CD4-positive, alpha-beta T cell treated with Interleukin-4 for 1 hour (primary cell): ENCODE measurements around the gene CCRL2.
A peak's percentile ranks its signal among the peaks of the same experiment; 100 is the strongest.
"Not testable (repeated sequence)": the region's sequence is repeated elsewhere in the genome, so short reads cannot be mapped to it uniquely, and the experiment has no call there.

Source experiments
- DNase-seq, 2 donors: peaks; one replicate each; pipeline ENCODE4 v3.0.0-alpha.2; 2020 to 2022

Gene CCRL2

DNA sequence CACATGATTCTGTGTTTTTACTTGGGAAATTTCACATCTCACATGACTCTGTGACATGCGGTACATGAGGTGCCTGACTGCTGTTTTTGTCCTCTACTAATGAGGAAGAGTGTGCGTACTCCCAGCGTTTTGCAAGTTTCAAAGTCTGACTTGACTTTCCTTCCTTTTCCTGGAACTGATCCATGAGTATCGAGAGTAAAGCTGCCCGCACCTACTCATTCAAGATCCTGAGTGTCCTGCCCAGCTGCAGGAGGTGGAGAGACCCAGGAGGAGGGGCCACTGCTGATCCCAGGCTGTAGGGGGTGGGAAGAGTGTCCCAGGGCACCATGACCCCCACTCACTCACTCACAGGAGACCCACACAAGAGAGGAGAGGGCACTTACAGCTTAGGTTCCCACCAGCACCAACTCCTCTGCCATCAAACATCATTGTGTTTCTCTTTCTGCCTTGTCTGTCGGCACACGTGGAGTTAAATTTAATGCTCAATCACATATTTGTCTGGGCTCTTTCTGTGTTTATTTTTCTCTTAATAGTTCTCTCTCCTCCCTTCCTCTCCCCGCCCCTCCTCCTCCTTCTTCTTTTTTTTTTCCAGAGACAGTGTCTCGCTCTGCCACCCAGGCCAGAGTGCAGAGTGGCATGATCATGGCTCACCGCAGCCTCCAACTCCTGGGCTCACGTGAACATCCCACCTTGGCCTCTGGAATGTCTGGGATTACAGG is 1.6 kb upstream of the CCRL2 start:
- DNase-seq = peak in 1 of 2 donors; percentile 63

DNA sequence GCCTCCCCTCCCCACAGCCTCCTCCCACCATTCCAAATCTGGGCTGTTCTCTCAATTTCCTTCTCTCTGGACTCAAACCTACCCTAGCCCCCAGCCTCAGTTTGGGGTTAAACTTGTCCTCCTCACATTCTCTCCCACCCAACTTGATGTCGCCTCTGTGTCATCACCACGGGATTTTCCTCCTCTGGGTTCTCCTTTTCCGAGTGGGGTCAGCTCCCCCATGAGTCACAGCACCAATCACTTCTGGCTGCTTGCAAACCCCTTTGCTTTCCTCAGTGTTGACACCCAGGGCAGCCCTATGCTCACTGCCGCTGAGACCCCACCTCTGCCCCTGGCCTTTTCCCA is 644 bp upstream of the CCRL2 start:
- DNase-seq = peak; percentile 16 to 82

DNA sequence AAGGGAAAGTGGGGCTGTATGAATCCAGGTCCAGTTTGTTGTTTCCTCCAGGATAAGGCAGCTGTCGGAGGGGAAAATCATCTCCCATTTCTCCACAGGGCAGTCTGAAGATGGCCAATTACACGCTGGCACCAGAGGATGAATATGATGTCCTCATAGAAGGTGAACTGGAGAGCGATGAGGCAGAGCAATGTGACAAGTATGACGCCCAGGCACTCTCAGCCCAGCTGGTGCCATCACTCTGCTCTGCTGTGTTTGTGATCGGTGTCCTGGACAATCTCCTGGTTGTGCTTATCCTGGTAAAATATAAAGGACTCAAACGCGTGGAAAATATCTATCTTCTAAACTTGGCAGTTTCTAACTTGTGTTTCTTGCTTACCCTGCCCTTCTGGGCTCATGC is 911 bp downstream of the CCRL2 start:
- DNase-seq = no peak

DNA sequence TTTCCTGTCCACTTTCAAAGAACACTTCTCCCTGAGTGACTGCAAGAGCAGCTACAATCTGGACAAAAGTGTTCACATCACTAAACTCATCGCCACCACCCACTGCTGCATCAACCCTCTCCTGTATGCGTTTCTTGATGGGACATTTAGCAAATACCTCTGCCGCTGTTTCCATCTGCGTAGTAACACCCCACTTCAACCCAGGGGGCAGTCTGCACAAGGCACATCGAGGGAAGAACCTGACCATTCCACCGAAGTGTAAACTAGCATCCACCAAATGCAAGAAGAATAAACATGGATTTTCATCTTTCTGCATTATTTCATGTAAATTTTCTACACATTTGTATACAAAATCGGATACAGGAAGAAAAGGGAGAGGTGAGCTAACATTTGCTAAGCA is 1.8 kb downstream of the CCRL2 start:
- no peak for DNase-seq

DNA sequence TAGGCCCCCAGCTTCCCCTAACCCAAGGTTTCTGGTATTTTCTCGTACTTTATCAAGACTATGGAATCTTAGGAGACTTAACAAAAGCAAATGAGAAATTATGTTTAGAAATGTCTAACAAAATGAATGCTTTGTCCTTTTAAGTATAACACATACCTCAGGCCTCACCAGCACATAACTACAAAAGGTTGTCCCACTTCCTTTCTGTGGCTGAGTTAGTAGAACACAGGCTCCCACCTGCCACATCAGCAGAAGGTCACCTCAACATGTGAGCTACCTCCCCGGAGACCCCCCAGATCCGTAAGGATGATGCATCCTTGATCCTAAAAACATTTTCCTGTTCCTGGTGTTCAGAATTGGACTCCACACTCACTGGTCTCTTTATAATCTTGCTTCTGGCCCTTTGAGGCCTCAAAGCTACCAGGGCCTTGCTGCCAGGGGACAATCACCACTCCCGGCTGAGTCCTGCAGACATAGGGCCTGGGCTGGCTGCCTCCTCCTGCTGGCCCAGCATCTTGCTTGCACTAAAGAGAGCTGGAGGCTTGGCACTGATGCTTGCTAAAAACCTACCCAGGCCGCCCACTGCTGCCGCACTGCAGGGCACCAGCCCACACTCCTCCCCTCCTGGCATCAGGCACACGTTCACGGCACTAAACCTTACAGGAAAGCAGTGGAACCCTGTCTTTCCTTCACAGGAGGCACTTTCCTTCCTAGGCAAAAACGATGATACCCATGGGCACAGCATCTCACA is 2.9 kb downstream of the CCRL2 start:
- no peak for DNase-seq

DNA sequence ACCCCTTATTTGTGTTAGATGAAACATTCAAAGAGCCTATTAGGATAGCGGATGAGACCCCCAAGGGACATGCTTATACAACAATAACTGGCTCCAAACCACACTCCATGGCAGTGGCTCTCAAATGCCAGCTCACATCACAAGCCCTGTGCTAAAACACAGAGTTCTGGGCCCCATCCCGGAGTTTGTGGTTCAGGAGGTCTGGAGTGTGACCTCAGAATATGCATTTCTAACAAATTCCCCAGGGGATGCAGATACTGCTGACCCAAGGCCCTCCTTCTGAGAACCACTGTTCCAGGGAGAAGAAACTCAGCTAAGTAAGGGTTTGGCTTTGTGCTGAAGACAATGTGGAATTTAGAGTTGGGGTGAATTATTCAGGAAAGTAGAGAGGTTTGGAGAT is 3.6 kb downstream of the CCRL2 start:
- DNase-seq = no peak

DNA sequence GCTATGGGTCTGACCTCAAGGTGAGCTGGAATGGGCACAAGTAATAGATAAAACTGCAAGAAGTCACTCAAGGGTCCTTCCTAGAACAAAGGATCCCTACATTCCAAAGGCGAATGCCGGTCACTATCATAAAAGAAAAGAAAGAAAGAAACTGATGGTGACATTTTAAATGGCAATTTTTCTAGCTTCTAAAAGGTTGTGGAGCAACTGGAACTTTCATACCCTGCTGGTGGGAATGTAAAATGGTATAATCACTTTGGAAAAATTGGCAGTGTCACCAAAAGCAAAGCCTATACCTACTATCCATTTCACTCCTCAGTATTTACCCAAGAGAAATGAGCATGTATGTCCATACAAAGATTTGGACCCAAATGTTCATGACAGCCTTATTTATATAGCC is 4.2 kb downstream of the CCRL2 start:
- no peak for DNase-seq

DNA sequence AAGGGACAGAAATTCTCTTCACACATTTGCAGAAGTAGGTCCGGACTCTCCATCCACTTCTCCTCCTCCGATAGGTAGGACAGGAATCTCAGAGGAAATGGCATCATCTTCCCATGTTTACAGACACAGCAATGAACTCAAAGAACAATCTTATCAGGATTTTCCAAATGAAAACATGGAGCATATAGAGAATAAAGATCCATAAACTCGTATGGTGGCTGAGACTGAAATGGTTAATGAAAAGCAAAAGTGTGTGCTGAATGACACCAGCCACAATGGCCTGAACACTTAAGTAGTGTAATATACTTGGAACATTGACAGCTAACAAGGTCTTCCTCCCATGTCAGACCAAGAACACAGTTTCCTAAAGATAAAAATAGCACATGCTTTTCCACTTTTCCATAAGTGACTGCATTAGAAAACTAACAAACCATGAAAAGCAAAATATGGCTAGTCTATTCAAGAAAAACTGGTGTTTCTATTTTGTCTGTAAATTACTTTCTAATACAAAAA is 5.8 kb downstream of the CCRL2 start:
- DNase-seq = no peak

DNA sequence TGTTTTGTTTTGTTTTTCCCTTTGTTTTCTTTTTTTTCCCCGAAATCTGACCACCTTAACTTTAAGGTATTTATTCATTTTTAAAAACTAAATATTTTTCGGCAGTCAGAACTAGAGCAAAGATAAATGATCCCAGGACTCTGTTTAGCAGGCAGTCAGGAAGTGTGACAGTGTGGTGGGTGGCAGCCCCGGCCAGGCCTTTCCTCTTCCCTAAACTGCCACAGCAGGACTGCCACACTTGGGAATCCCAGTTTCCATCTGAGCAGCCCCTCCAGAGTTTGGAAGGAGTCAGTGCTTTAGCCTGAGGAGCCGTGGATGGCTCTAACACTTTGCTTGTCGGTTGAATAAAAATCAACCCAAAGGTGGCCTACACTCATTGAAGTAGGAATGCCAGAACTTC is 6.9 kb downstream of the CCRL2 start:
- DNase-seq = no peak

DNA sequence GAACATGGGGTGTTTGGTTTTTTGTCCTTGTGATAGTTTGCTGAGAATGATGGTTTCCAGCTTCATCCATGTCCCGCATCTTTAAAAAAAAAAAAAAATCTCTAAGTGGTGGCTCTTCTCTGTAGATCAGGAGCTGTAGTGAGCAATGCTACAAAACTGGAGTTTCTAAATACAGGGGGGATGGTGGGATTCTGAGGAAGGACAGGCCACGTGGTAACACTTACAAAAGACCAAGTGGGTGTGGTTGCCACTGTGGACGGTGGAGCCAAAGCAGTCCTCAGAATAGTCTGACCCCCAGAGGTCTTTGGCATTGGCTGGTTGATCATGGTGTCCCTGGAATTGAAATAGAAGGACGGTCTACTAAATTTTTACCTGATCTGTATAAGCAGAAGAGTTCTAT is 7.7 kb downstream of the CCRL2 start:
- no peak for DNase-seq

DNA sequence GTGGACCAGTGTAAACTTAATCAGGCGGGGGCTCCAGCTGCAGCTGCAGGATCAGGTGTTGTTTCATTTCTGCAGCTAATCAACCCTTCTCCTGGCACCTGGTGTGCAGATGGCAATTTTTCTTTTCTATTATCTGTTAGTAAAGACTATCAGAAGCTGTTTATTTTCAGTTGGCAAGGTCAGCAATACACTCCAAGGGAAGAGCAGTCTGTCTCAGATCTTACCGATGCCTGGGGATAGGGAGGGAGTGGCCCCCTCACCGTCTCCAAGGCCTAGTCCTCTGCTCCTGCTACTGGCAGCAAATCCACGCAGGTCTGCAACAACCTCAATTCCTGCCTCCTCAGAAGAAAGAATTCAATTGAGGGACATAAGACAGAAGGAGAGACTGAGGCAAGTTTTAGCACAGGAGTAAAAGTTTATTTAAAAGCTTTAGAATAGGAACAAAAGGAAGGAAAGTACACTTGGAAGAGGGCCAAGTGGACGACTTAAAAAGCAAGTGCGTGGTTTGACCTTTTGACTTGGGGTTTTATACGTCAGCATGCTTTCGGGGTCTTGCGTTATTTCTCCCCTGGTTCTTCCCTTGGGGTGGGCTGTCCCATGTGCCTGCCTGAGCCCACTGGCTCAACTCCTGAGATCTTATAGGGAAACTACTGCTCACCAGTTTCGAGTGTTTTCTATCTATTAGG is 9.2 kb downstream of the CCRL2 start:
- DNase-seq = no peak

DNA sequence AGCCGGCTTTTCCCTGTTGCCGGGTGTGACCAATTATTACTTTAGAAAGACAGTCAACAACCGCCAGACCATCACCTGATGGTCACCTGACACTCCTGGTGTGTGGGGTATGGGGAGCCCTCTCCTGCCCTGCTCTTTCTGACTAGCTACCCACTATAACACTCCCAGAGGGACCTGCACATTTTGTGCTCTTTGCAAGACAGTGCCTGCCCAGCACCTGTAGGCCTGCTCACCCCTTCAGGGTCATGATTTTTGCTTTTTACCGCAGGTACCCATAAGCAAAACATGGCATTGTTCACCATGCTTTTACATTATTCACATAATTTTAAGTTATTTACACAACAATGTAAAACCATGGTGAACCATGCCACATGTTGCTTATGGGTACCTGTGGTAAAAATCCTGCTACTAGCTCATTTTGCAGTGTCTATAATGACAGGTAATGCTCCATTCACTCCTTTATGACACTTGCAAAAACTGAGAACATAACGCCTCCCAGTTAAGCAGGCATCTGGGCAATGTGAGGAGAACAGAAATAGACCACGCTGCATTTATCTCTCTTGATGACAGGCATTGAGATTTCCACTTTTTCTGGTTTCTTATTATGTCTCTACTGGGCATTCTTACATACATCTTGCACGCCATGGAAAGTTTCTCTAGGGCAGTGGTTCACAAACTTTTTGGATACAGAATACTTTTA is 9.9 kb downstream of the CCRL2 start:
- no peak for DNase-seq

DNA sequence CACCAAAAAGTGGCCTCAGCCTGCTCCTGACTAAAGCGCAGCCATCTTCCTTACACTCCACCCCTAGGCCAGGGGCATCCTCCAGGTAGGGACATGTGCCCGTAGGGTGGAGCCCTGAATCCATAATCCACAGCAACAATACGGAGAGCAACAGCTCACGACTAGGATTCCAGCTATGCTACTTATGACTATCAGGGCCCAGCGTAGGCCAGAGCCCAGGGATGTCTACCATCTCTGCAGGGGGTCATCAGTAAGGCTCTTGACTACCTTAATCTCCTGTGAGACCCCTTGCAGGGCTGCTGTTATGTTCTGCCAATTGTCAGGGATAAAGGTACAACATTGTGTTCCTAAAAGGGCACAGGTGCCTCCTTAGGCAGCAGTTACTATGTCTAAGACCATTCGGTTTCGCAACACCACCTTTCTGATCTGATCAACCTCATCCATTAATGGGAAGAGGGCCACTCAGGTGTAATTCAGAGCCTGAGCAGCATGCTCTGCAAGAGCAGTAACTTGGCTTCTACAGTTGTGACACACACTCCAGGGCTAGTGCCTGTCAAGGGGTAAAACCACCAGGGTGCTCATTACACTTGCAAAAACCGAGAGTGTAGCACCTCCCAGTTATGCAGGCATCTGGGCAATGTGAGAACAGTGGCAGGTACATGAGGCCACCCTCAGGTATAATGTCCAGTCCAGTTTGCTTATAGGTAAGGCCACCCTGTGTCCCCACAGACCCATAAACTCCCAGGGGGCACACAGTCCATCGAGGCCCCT is 11.0 kb downstream of the CCRL2 start:
- no peak for DNase-seq

DNA sequence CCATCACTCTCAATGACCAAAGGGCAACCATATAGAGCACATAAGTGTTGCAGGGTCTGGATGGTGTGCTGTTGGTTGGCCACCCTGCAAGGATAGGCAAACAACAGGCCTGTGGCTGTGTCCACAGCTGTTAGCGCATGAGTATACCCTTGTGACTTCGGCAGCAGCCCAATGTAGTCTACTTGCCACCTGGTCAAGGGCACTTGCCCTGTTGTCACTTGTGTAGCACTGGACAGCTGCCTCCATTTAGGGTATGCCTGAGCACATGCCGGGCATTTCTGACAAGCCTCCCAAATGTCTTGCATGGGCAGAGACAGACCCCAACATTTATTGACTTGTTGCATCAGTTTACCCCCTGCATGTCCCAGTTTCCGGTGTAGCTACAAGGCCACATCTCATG is 12.8 kb downstream of the CCRL2 start:
- no peak for DNase-seq

DNA sequence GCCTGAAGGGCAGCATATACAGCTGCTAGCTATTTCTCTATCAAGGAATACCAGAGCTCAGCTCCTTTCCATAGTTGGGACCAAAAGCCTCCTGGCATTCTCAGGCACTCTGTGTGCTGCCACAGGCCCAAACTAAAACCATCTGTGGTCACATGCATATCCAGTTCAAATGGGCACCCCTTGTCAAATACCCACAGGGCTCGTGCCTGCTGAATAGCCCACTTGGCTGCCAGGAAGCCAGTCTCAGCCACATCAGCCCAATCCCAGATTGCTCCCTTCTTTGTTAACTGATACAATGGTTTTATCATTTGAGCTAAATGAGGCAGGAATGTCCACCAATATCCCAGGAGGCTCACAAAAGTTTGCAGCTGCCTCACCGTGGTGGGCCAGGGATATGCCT is 13.9 kb downstream of the CCRL2 start:
- no peak for DNase-seq

DNA sequence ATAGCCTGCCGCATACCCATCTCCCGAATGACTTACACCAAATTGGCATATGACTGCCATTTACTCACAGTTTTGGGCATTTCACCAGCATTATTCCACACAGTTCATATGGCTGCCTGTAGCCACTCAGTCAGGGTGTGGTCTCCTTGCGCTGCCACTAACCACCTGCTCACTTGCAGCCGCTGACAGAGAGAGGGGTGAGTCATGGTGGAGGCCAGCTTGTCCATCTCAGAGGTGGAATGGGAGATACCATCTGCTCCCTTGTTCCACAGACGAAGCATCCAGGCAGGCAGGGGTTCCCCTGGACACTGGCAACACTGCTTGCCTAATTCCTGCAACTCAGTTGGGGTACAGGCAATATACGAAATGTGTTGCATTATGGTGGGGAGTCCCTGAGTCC is 15.6 kb downstream of the CCRL2 start:
- no peak for DNase-seq

DNA sequence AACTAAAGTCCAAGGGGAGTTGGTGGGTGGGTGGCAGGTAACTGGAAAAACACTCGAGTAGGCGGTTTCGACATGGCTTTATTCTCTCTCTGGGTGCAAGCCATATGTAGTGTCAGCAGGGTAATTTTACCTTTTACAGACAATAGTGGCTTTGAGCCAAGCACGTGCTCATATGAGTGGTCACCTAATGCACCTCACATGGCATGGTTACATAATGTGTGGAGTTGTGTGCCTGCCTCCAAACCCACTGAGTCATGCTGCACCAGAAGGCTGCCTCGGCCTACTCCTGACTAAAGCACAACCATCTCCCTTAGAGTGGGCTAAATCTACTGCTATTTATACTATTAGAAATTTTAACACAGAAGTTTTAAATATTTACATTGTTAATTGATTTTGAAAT is 16.5 kb downstream of the CCRL2 start:
- DNase-seq = no peak

DNA sequence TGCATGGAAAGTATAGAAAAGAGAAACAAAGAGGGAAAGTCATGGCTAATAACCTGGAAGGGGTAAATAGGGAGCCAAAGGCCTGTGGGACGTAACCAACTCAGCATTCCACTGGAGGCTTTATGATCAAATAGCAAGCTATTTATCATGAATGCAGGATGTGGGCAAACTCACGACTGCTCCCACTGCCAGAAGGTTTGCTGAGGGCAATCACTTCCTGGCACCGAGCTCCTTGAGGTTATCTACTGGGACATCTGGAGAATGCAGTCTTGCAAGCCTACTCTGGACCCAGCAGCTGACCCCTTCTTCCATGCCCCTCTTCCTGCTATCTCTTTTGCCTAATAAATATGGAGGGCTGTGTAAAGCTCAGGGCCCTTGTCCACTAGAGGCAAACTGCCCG is 19.4 kb downstream of the CCRL2 start:
- DNase-seq = not testable (repeated sequence)

DNA sequence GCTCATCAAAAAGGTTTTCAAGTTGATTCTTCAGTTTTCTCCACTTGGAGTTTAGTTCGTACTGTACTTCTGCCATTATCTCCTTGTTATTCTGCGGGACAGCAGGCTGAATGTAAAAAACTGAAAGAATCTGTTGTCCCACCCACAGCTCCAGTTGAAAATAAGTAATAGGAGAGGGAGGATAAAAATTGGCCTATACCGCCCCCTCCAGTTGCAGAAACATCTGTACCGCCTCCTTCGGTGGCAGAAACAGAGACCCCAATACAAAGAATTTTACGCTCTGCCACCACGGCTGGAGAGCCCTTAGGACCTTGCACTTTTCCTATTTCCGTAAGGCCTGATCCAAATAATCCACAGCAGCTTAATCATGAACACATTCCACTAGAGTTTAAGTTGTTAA is 20.3 kb downstream of the CCRL2 start:
- not testable (repeated sequence) for DNase-seq

DNA sequence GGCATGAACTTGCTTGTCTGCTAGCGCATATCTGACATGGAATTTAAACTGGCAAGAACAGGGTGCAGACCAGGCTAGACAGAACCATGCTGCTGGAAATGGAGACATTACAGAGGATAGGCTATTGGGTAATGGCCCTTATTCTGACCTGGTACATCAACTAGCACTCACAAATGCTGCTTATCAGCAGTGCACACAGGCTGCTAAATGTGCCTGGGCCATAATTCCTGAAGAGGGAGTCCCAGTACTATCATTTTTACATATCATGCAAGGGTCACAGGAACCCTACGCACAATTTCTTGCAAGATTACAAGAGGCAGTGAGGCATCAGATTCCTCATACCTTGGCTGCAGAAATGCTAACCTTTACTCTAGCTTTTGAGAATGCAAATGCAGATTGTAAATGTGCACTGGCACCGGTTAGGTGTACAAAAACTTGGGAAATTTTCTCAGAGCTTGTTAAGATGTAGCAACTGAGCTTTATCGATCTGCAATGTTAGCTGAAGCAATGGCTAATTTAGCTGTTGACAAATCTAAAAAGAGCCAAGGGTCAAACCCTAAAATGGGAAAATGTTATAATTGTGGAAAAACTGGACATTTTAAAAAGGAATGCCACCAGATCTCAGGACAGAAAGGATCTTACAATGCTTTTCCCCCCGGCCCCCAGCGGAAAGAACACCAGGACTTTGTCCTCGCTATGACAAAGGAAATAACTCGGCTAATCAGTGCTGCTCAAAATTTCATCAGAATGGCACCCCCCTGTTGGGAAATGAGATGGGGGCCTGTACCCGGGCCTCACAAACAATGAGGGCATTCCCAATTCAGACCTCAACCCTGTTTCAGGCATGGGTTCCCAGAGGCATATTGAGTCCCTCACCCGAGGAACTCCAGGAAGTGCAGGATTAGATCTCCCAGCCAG is 21.1 kb downstream of the CCRL2 start:
- DNase-seq = no peak

DNA sequence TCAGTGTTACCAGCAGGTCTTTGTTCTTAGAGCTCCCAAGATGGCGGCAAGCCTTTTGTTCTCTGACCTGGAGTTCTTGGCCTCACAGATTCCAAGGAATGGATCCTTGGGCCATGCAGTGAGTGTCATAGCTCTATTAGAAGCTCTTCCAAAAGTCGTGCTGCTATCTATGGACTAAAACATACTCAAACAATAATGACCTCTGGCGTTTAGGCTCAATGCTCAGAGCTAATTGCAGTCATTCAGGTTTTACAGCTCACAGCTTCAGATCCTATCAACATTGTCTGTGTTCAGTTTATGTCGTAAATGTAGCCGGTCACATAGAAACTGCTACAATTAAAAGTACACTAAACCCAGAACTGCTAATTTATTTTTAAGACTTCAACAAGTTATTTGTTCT is 22.2 kb downstream of the CCRL2 start:
- no peak for DNase-seq
